ENCODE results near the gene OCLN.
"Not testable (repeated sequence)": the region's sequence is repeated elsewhere in the genome, so short reads cannot be mapped to it uniquely, and the experiment has no call there.

The OCLN gene

DNA sequence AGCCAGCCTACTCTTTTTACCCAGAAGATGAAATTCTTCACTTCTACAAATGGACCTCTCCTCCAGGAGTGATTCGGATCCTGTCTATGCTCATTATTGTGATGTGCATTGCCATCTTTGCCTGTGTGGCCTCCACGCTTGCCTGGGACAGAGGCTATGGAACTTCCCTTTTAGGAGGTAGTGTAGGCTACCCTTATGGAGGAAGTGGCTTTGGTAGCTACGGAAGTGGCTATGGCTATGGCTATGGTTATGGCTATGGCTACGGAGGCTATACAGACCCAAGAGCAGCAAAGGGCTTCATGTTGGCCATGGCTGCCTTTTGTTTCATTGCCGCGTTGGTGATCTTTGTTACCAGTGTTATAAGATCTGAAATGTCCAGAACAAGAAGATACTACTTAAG is 16.6 kb downstream of the OCLN start:
- no peak overlapping the region for H2AFZ ChIP-seq (ENCODE audit: low read depth, low read length)
- no peak overlapping the region for H3K27ac ChIP-seq (ENCODE audit: low read length)
- no peaks in the 10 kb centered on the region for H3K4me1 ChIP-seq (ENCODE audit: insufficient read depth, low read length)
- H3K4me3 ChIP-seq (ENCODE audit: low read depth in 1 of 2, low read length in 2 of 2): no peak overlapping the region
- H3K79me2 ChIP-seq (ENCODE audit: insufficient read depth, low read length): no peaks in the 10 kb centered on the region
- no peak for DNase-seq
- H3K9ac ChIP-seq (ENCODE audit: low read depth, low read length): no peak overlapping the region
- no peaks in the 10 kb centered on the region for H3K27me3 ChIP-seq (ENCODE audit: insufficient read depth, low read length, poor library complexity)
- no peaks in the 10 kb centered on the region for H3K9me3 ChIP-seq (ENCODE audit: insufficient read depth, low read length, severe bottlenecking)
- no peaks in the 10 kb centered on the region for H3K36me3 ChIP-seq (ENCODE audit: insufficient read depth, low read length)
- H4K20me1 ChIP-seq (ENCODE audit: insufficient read depth, low read length): no peaks in the 10 kb centered on the region
- TF ChIP-seq EZH2 (IDR thresholded peaks at IDR 0.05; ENCODE audit: borderline replicate concordance, low read depth, low read length, severe bottlenecking): no peak
- TF ChIP-seq, protein P1, sequence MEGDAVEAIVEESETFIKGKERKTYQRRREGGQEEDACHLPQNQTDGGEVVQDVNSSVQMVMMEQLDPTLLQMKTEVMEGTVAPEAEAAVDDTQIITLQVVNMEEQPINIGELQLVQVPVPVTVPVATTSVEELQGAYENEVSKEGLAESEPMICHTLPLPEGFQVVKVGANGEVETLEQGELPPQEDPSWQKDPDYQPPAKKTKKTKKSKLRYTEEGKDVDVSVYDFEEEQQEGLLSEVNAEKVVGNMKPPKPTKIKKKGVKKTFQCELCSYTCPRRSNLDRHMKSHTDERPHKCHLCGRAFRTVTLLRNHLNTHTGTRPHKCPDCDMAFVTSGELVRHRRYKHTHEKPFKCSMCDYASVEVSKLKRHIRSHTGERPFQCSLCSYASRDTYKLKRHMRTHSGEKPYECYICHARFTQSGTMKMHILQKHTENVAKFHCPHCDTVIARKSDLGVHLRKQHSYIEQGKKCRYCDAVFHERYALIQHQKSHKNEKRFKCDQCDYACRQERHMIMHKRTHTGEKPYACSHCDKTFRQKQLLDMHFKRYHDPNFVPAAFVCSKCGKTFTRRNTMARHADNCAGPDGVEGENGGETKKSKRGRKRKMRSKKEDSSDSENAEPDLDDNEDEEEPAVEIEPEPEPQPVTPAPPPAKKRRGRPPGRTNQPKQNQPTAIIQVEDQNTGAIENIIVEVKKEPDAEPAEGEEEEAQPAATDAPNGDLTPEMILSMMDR (IDR thresholded peaks at IDR 0.05; ENCODE audit: borderline replicate concordance, extremely low read depth, low read length, poor library complexity, severe bottlenecking): no peak
- no peak overlapping the region for H3K4me2 ChIP-seq (ENCODE audit: insufficient read depth, low read length)
- ATAC-seq (ENCODE audit: insufficient read depth, low read depth): no peak

DNA sequence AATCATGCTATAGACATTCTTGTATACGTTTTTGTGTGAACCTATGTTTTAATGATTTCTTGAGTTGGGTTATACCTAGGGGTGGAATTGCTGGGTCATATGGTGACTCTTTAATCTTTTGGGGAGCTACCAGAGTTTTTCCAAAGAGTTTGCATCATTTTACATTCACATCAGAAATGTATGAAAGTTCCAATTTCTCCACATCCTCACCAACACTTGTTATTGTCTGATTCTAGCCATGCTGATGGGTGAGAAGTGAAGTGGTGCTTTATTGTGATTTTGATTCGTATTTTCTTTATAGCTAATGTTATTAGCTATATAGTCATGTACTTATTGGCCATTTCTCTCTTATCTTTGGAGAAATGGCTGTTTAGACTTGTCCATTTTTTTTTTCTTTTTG is 18.1 kb downstream of the OCLN start:
- TF ChIP-seq, protein P1 (IDR thresholded peaks at IDR 0.05; ENCODE audit: borderline replicate concordance, extremely low read depth, low read length, poor library complexity, severe bottlenecking): no peak
- TF ChIP-seq EZH2 (IDR thresholded peaks at IDR 0.05; ENCODE audit: borderline replicate concordance, low read depth, low read length, severe bottlenecking): no peak

DNA sequence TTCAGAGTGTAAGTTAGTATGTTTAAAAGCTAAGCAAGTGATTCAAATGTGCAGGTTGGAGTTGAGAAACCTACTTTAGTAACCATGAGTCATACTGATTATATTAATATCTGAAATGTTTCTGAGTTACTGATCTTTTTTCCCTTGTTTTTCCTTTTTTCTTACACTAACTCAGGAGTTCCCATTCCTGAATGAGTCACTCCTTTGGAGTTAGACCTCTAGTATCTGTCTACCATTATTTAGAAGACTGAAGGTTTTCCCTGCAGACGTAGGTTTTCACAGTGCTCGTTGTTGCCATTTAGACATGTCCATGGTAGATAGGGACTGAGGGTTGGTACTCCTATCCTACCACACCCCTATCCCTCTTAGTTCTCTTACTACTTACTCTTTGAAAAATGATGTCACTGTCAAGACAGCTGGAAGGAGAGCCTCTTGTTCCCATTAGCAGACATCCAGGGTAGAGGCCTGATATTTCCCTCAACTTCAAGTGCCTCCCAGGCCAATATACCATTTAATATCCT is 20.2 kb downstream of the OCLN start:
- no peak for ATAC-seq (ENCODE audit: insufficient read depth, low read depth)
- no peak overlapping the region for H3K9ac ChIP-seq (ENCODE audit: low read depth, low read length)
- H2AFZ ChIP-seq (ENCODE audit: low read depth, low read length): no peak overlapping the region
- H3K27me3 ChIP-seq (ENCODE audit: insufficient read depth, low read length, poor library complexity): no peaks in the 10 kb centered on the region
- TF ChIP-seq, protein P1 (IDR thresholded peaks at IDR 0.05; ENCODE audit: borderline replicate concordance, extremely low read depth, low read length, poor library complexity, severe bottlenecking): no peak
- TF ChIP-seq EZH2 (IDR thresholded peaks at IDR 0.05; ENCODE audit: borderline replicate concordance, low read depth, low read length, severe bottlenecking): no peak
- H3K79me2 ChIP-seq (ENCODE audit: insufficient read depth, low read length): no peaks in the 10 kb centered on the region
- H4K20me1 ChIP-seq (ENCODE audit: insufficient read depth, low read length): no peaks in the 10 kb centered on the region
- H3K36me3 ChIP-seq (ENCODE audit: insufficient read depth, low read length): no peaks in the 10 kb centered on the region
- no peak overlapping the region for H3K4me2 ChIP-seq (ENCODE audit: insufficient read depth, low read length)
- no peak for DNase-seq
- H3K9me3 ChIP-seq (ENCODE audit: insufficient read depth, low read length, severe bottlenecking): no peaks in the 10 kb centered on the region
- no peak overlapping the region for H3K4me3 ChIP-seq (ENCODE audit: low read depth in 1 of 2, low read length in 2 of 2)
- H3K4me1 ChIP-seq (ENCODE audit: insufficient read depth, low read length): no peaks in the 10 kb centered on the region
- no peak overlapping the region for H3K27ac ChIP-seq (ENCODE audit: low read length)

More for the DNA sequence above, 18.1 kb downstream of the OCLN start:
- no peak for ATAC-seq (ENCODE audit: insufficient read depth, low read depth)
- Histone ChIP-seq H3K4me3 (ENCODE audit: low read depth in 1 of 2, low read length in 2 of 2) (no peak overlapping the region), H3K4me1 (ENCODE audit: insufficient read depth, low read length) (no peaks in the 10 kb centered on the region), H4K20me1 (ENCODE audit: insufficient read depth, low read length) (no peaks in the 10 kb centered on the region), H2AFZ (ENCODE audit: low read depth, low read length) (no peak overlapping the region), H3K9me3 (ENCODE audit: insufficient read depth, low read length, severe bottlenecking) (no peaks in the 10 kb centered on the region), H3K27ac (ENCODE audit: low read length) (no peak overlapping the region), H3K27me3 (ENCODE audit: insufficient read depth, low read length, poor library complexity) (no peaks in the 10 kb centered on the region), H3K4me2 (ENCODE audit: insufficient read depth, low read length) (no peak overlapping the region), H3K36me3 (ENCODE audit: insufficient read depth, low read length) (no peaks in the 10 kb centered on the region), H3K79me2 (ENCODE audit: insufficient read depth, low read length) (no peaks in the 10 kb centered on the region), H3K9ac (ENCODE audit: low read depth, low read length) (no peak overlapping the region)
- DNase-seq: no peak

DNA sequence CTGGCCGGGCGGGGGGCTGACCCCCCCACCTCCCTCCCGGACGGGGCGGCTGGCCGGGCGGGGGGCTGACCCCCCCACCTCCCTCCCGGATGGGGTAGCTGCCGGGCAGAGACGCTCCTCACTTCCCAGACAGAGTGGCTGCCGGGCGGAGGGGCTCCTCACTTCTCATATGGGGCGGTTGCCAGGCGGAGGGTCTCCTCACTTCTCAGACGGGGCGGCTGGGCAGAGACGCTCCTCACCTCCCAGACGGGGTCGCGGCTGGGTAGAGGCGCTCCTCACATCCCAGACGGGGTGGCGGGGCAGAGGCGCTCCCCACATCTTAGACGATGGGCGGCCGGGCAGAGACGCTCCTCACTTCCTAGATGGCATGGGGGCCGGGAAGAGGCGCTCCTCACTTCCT is 23.0 kb downstream of the OCLN start:
- ATAC-seq (ENCODE audit: insufficient read depth, low read depth); H3K4me3 ChIP-seq (ENCODE audit: low read depth in 1 of 2, low read length in 2 of 2); H4K20me1 ChIP-seq (ENCODE audit: insufficient read depth, low read length); DNase-seq; H3K27me3 ChIP-seq (ENCODE audit: insufficient read depth, low read length, poor library complexity); H3K9ac ChIP-seq (ENCODE audit: low read depth, low read length); H2AFZ ChIP-seq (ENCODE audit: low read depth, low read length); H3K79me2 ChIP-seq (ENCODE audit: insufficient read depth, low read length); H3K27ac ChIP-seq (ENCODE audit: low read length); H3K36me3 ChIP-seq (ENCODE audit: insufficient read depth, low read length); H3K4me2 ChIP-seq (ENCODE audit: insufficient read depth, low read length); H3K9me3 ChIP-seq (ENCODE audit: insufficient read depth, low read length, severe bottlenecking); H3K4me1 ChIP-seq (ENCODE audit: insufficient read depth, low read length): not testable (repeated sequence)

All from DND-41 (cell line).